AML-193 (cell line): Measurements from ENCODE around the gene CYP27B1.

Experiments used
- DNase-seq, 2 experiments: peaks; one replicate each; lab custom pipeline; 2025; lab: John Stamatoyannopoulos, UW

The CYP27B1 gene, protein sequence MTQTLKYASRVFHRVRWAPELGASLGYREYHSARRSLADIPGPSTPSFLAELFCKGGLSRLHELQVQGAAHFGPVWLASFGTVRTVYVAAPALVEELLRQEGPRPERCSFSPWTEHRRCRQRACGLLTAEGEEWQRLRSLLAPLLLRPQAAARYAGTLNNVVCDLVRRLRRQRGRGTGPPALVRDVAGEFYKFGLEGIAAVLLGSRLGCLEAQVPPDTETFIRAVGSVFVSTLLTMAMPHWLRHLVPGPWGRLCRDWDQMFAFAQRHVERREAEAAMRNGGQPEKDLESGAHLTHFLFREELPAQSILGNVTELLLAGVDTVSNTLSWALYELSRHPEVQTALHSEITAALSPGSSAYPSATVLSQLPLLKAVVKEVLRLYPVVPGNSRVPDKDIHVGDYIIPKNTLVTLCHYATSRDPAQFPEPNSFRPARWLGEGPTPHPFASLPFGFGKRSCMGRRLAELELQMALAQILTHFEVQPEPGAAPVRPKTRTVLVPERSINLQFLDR

DNA sequence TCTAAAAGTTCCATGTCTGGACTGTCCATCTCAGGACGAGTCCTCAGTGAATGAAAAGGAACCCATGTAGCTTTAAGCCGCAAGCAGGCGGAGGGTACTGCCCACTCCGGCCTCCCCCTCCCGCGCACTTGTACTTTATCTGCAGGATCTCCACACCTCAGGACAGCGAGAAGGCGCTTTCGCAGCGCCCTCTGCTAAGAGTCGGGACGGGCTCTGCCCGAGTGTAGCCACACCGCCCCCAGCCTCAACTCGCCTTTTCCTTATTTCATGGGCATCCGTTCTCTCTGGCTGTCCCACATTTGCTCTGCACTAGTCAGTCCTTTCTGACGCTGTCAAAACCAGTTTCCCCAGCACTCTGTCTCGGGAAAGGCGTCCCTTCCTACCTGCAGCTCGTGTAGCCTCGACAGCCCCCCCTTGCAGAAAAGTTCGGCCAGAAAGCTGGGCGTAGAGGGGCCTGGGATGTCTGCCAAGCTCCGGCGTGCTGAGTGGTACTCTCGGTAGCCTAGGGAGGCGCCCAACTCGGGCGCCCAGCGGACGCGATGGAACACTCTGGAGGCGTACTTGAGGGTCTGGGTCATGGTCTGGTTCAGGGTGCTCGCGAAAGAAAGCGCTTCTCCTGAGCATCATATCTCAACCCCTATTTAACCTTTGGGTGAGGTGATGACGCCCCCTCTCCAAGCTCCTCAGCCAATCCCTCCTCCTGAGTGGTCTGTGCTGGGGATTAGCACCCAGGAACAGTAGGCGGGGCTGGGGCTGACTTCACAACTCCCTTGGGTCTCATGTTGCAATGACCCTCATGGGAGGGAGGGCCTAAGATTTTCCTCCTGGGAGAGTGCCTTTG lies at the start of gene CYP27B1:
TSS of gene CYP27B1 (minus strand) at position 615 of the 841 bp plus-strand sequence. CDS start at position 578, 37 bp downstream.
- DNase-seq = no peak

DNA sequence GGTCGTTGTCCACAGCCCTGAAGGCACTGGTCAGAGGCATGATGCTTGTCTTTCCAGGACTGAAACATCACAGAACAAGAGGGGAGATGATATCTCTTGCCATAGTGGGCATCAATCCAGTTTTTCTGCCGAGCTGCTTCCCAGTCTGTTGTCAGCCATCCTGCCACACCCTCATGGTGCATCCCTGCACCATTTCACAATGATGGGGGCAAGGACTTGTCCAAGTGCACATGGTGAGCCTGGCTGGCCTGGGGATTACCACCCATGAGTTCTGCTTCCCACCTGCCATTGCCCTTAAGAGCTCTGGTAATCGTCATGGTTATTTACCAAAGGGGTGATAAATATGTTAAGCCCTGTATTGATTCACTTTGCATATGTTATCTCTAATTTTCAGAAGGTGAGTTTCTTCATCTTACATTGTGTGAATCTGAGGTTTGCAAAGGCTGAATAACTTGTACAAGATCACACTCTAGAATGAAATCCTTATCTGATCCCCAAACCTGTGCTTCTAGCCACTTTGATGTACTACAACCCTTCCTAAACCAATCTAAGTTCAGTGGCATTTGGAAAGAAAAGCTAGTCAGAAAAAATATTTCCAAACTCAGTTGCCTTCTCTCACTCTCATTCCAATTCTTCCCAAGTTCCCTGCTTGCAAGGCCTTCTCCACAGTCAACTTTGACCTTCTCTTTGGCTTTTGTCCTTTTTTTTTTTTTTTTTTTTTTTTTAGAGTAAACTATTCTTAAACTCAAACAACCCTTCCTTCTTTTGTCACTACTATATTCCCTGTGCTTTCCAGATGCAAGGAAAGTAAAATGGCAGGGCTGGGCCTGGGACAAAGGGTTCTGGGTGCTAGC lies 49.4 kb upstream of the CYP27B1 start:
- no peak for DNase-seq

DNA sequence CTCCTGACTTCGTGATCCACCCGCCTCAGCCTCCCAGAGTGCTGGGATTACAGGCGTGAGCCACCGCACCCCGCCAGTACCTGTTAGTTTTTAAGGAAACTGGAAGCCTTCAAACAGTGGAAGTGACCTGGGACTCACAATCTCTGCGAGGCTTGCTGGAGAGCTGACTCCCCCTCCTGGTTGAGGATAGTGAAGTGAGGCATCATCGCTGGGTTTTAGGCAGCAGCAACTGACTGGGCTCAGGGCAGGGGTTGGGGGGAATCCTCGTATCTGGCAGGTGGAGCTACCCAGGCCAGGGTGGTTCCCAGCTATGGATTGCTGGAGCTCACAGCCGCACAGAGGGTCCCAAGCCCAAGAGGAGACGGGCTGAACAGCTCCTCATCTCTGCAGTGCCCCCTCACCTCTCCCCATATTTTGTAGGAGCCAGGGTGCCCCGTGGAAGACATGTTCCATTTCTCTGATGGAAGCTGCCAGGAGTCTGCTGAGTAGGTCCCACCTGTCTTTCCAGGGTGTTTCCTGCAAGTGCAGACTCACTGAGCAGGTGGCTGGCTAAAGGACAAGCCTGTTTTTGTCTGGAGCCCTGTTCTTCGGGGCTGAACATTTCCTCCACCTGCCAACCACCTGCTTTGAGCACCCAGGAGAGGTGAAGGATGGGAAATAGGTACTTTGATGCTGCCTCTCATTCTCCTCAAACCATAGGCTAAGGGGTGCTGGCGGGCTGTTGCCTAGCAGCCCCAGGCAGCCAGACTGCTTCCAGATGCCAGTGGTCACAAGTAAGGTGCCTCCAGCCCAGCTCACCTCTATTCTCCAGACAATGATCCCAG lies 48.5 kb upstream of the CYP27B1 start:
- DNase-seq = no peak

DNA sequence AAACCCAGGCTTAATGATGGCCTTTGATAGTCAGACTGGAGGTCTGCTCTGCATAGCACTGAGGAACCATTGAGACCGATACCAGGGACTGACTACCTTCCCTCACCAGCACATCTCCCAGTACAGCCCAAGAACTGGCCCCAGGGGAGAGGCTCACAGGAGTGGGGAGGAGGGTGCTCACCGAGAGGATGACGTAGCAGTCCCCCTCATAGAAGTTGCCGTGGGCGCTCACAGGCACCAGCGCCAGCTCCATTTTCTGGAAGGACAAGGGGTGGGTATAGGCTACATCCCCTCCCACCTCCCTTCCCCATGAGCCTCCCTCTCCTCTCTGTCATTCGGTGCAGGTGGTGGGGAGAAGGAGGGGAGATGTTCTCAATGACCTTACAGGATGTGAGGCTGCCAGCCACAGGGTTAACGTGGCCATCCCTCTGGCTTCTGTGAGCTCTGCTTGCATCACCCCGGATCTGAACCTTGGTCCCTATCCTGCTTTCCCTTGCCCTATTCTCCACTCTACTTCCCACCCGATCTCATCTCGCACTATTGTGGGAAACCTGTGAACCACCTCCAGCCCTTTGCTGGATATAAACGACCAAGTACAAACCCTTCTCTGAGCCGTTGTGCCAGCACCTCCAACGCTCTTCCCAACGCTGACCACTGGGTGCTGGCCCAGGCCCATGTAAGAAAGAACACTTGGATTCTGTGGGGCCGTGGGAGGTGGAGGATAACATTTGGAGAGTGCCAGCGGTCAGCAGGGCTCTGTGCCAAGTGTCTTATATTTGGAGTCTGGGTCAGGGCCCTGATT lies 47.3 kb upstream of the CYP27B1 start:
- DNase-seq = no peak

DNA sequence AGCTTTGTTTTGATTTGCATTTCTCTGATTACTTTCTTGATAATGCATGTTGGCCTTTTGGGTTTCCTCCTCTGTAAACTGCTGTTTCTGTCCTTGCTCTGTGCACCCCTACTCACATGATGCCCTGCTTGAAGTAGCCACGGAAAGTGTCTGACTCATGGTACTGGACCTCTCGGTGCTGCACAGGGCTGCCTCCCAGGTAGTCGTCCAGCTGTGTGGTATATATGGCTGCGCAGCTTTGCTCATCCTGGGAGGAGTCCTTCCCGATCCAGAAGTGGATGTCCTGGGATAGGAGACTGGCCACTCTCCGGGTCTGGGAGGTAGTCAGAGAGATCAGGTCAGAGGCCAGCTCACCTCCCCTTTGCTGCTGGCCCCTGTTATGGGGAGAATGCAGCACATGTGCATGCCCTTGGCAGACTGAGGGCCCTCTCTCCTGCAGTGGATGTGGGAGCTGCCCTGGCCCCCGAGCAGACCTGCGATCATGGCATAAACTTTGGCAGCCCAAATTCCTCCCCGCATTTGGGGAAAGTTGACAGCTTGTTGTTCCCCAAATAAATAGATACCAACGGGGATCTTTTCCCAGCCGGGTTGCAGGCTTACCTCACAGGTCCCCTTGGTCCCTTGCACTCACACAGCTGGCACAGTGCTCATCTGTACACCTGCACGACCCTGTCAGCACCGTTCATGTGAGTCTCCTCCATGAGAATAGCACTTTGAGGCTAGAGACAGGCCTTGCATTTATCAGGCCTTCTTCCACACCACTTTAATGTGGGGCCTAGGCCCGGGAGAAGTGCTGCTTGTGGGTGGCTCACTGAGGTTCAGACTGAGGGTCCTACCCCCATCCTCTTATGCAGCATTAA lies 46.5 kb upstream of the CYP27B1 start:
- DNase-seq = no peak

- DNase-seq = no peak
Measured at GRCh38 chr12:57811028-57811755, 44.3 kb upstream of the CYP27B1 start.

DNA sequence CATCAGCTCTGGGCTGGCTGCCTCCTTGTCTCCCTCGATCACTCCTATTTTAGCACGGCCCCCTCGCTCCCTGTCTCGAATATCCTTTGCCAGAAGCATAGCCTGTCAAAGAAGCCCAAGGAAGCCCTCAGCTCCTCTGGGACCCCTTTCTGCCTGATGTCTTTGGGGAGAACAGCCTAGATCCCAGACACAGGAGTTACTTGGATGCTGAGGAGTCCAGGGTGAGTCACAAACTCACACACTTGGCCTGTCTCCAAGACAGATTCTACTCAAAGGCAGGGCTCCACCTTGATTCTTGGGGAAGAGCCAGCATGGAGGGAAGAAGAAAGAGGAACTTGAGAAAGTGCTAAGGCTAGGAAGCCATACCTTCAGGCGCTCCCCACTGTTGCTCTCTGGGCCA lies 43.6 kb upstream of the CYP27B1 start:
- peak; percentile 4 to 5 for DNase-seq

GRCh38 chr12:57809425-57809824 lies 42.5 kb upstream of the CYP27B1 start:
- DNase-seq = no peak

DNA sequence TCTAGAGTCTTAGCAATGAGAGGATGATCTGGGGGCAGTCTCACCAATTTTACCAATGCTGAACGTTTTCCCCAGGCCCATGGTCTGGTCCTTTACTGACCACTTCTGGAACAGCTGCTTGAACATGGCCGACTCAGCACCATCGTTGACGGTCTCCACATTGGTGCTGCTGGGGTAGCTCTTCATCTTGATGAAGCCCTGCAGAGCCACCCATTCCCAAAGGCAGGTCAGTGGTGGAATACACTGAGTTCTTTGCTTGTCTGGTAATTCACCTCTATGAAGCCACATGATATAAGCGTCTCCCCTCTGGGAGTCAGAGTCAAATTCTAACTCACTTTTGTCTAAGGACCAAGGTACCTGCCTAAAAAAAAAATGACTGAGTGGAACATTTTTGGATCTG lies 41.5 kb upstream of the CYP27B1 start:
- DNase-seq = no peak

GRCh38 chr12:57807285-57807684 lies 40.4 kb upstream of the CYP27B1 start:
- DNase-seq = no peak

DNA sequence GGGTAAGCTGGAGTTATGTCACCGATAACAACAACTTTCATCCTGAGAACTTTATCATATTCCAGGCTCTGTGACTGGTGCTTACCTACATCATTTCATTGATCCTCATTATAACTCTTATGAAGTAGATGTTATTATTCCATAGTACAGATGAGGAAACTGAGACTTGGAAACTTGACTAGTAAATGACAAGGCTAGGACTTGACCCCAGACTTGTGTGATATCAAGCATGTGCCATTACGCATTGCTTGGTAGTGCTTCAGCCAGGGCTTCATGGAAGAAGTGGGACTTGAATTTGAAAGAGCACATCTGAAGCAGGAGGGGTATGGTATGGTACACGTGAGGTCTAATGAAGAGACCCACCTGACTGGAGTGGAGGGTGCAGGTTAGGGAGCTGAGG lies 39.8 kb upstream of the CYP27B1 start:
- DNase-seq = no peak

- DNase-seq = peak; percentile 7 to 45
Measured at GRCh38 chr12:57803319-57803893, 36.5 kb upstream of the CYP27B1 start.

DNA sequence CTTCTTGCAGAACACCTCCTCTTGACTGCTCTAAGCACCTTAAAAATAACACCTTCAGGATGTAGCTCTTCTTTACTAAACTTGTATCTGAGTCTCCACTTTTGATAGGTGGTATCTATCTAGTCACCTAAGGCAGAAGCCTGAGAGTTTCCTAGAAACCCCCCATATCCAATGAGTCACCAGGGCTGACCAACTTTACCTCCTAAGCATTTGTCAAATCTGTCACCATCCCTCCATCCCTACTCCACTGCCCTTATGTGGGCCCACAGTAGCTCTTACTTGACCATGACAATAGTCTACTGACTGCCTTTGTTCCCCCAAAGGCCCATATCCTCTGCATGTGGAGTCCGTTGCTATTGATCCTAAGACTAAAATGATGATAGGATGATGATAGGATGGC lies 35.7 kb upstream of the CYP27B1 start:
- no peak for DNase-seq

- DNase-seq = no peak
Measured at GRCh38 chr12:57800965-57801364, 34.1 kb upstream of the CYP27B1 start.

DNA sequence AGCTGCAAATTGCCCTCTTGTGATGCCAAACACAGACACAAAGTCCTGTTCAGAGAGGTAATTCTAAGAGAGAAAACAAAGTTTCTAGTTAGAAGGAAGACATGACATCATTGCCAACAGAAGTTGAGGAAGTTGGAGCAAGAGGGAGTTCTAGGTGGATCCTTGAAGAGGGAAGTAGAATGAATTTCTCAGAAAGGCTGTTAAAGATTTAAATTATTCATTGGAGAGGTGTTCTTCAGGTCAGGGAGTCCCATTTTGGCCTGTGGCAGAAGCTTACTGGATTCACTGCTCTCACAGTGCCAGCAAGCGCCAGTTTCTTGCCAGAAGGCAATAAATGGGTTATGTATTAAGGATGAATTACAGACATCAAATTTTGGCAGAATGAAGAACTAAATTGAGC lies 31.1 kb upstream of the CYP27B1 start:
- DNase-seq = peak; percentile 47 to 51

- no peak for DNase-seq
Measured at GRCh38 chr12:57796996-57797395, 30.1 kb upstream of the CYP27B1 start.

DNA sequence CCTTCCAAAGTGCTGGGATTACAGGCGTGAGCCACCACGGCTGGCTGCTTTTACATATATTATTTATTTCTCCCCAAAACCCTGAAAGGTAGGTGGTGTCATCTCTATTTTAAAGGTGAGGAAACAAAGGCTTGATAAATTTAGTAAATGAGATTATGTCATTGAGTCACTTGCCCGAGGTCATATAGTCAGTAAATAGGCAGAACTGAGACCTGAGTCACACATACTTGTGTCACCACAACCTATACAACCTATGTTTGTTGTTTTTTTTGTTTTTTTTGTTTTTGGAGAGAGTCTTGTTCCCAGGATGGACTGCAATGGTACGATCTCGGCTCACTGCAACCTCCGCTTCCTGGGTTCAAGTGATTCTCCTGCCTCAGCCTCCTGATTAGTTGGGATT lies 28.5 kb upstream of the CYP27B1 start:
- DNase-seq = no peak

- DNase-seq = no peak
Measured at GRCh38 chr12:57793920-57794319, 27.0 kb upstream of the CYP27B1 start.
